ENCODE results near the gene CALHM3. TPM values are rescaled to one million over a fixed set of nuclear protein-coding genes. Genes with fewer than 3 reads are reported as not detected.

CALHM3 gene
- total RNA-seq, 4 donors from 2014 or later: not detected

- Histone ChIP-seq H3K4me3 (no peak overlapping the region), H3K27ac (no peak overlapping the region), H3K36me3 (no peaks in the 10 kb centered on the region), H3K9me3 (no peaks in the 10 kb centered on the region), H3K4me1 (no peaks in the 10 kb centered on the region), H3K27me3 (no peaks in the 10 kb centered on the region)
- 93% methylated on average over 4 of the region's 4 CpGs for WGBS
- peak; percentile 7 to 23 for DNase-seq (ENCODE audit: low spot score in 2 of 2)
- TF ChIP-seq POLR2A (IDR thresholded peaks at IDR 0.05): no peak
- no peak for TF ChIP-seq EP300 (IDR thresholded peaks at IDR 0.05)
- TF ChIP-seq POLR2AphosphoS5 (IDR thresholded peaks at IDR 0.05): no peak
These were observed 40.8 kb upstream of the CALHM3 start for GRCh38 chr10:103519798-103520197.

- Histone ChIP-seq H3K36me3 (no peaks in the 10 kb centered on the region), H3K27me3 (no peaks in the 10 kb centered on the region), H3K27ac (no peak overlapping the region), H3K4me1 (no peaks in the 10 kb centered on the region), H3K4me3 (no peak overlapping the region), H3K9me3 (no peaks in the 10 kb centered on the region)
- peak; percentile 18 to 32 for DNase-seq (ENCODE audit: low spot score in 2 of 2)
- no peak for TF ChIP-seq EP300 (IDR thresholded peaks at IDR 0.05)
- WGBS: 98% methylated on average over 5 of the region's 5 CpGs
These were observed 38.4 kb upstream of the CALHM3 start for GRCh38 chr10:103517234-103518085.

GRCh38 chr10:103514244-103514643 lies 35.2 kb upstream of the CALHM3 start:
- peak; percentile 29 to 61 for DNase-seq (ENCODE audit: low spot score in 2 of 2)
- H3K4me1 ChIP-seq: no peaks in the 10 kb centered on the region
- no peaks in the 10 kb centered on the region for H3K9me3 ChIP-seq
- no peaks in the 10 kb centered on the region for H3K36me3 ChIP-seq
- WGBS: 95% methylated on average over 5 of the region's 5 CpGs
- no peaks in the 10 kb centered on the region for H3K27me3 ChIP-seq
- no peak overlapping the region for H3K4me3 ChIP-seq
- TF ChIP-seq POLR2AphosphoS5 (IDR thresholded peaks at IDR 0.05) (no peak), POLR2A (IDR thresholded peaks at IDR 0.05) (no peak), CTCF (IDR thresholded peaks at IDR 0.05) (no peak), EP300 (IDR thresholded peaks at IDR 0.05) (no peak)
- H3K27ac ChIP-seq: no peak overlapping the region

DNA sequence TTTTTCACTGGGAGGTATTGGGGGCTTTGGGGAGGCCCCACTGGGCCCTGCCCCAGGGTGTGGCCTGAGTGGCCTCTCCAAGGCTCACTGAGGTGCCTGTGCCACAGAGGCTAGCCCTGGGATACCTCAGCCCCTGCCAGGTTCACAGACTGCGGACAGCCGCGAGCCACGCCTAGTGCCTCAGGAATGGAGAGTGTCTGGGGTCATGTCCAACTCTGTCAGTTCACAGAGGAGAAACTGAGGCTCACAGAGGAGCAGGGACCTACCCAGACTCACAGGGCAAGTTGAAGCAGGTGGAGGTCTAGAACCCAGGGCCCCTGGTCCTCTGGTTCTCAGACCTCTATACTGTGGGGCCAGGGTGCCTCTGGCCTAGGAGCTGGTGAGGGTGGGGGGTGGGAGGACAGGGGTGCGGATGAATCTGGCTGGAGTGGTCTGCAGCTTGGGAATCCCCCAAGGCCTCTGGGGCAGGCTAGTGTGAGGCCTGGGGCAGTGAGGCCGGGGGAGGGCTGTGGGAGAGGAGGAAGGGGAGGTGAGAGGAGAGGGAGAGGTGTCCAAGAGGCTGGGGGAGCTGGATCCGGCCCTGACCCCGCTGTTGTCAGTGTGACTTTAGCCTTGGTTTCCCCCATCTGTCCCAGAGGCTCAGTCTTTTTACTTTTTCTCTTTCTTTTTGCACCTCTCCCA lies 34.5 kb upstream of the CALHM3 start:
- DNase-seq (ENCODE audit: low spot score in 2 of 2): peak; percentile 37 to 58
- TF ChIP-seq CTCF (IDR thresholded peaks at IDR 0.05) (no peak), POLR2A (IDR thresholded peaks at IDR 0.05) (no peak), POLR2AphosphoS5 (IDR thresholded peaks at IDR 0.05) (no peak), EP300 (IDR thresholded peaks at IDR 0.05) (no peak)
- no peaks in the 10 kb centered on the region for H3K36me3 ChIP-seq
- H3K9me3 ChIP-seq: no peaks in the 10 kb centered on the region
- 96% methylated on average over 4 of the region's 8 CpGs for WGBS
- no peak overlapping the region for H3K4me3 ChIP-seq
- no peak overlapping the region for H3K27ac ChIP-seq
- no peaks in the 10 kb centered on the region for H3K27me3 ChIP-seq
- H3K4me1 ChIP-seq: no peaks in the 10 kb centered on the region

GRCh38 chr10:103512591-103513379 lies 33.7 kb upstream of the CALHM3 start:
- no peaks in the 10 kb centered on the region for H3K9me3 ChIP-seq
- no peaks in the 10 kb centered on the region for H3K36me3 ChIP-seq
- 81% methylated on average over 13 of the region's 13 CpGs for WGBS
- H3K4me3 ChIP-seq: no peak overlapping the region
- H3K27me3 ChIP-seq: peaks cover 2% of the 10 kb centered on the region
- H3K27ac ChIP-seq: no peak overlapping the region
- peak in 1 of 2 donors; percentile 59 for DNase-seq (ENCODE audit: low spot score in 2 of 2)
- no peaks in the 10 kb centered on the region for H3K4me1 ChIP-seq
- TF ChIP-seq CTCF (IDR thresholded peaks at IDR 0.05) (no peak), EP300 (IDR thresholded peaks at IDR 0.05) (no peak)

DNA sequence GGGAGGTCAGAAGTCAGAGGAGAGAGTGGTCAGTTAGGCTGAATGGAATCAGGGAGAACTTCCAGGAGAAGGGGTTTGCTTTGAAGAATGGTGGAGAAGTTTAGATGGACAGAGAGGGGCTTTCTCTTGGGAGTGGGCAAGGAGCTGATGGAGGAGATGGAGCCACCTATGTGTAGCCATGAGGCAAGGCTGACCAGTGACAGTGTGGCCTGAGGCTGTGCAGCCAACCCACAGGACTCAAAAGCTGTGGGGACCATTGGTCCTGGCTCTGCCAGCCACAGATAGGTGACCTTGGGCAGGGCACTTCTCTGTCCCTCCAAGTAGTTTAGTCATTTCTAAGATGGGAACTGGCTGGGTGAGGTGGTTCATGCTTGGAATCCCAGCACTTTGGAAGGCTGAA lies 33.1 kb upstream of the CALHM3 start:
- Histone ChIP-seq H3K27me3 (peaks cover 8% of the 10 kb centered on the region), H3K4me1 (no peaks in the 10 kb centered on the region), H3K4me3 (no peak overlapping the region), H3K27ac (no peak overlapping the region), H3K36me3 (no peaks in the 10 kb centered on the region), H3K9me3 (no peaks in the 10 kb centered on the region)
- no peak for TF ChIP-seq CTCF (IDR thresholded peaks at IDR 0.05)
- no peak for TF ChIP-seq POLR2A (IDR thresholded peaks at IDR 0.05)
- TF ChIP-seq EP300 (IDR thresholded peaks at IDR 0.05): no peak
- no peak for TF ChIP-seq POLR2AphosphoS5 (IDR thresholded peaks at IDR 0.05)
- peak in 1 of 2 donors; percentile 9 for DNase-seq (ENCODE audit: low spot score in 2 of 2)
